ENCODE measurements around the gene MPO. TPM values are rescaled to one million over a fixed set of nuclear protein-coding genes. Genes with fewer than 3 reads are reported as not detected.
A peak's percentile ranks its signal among the peaks of the same experiment; 100 is the strongest.

The MPO gene
- total RNA-seq, 1 donor from 2014 or later = not detected

GRCh38 chr17:58315750-58316149 lies 35.0 kb upstream of the MPO start:
- no peaks in the 10 kb centered on the region for H3K9me3 Mint-ChIP-seq
- H3K36me3 Mint-ChIP-seq (ENCODE audit: low read depth) = peaks cover 35% of the 10 kb centered on the region

GRCh38 chr17:58315281-58315711 lies 34.6 kb upstream of the MPO start:
- Mint-ChIP-seq H3K36me3 (ENCODE audit: low read depth) (peaks cover 35% of the 10 kb centered on the region), H3K27me3 (ENCODE audit: insufficient read depth) (no peaks in the 10 kb centered on the region), H3K27ac (peak overlapping the region; percentile 2), H3K4me1 (ENCODE audit: low read depth) (peaks cover 28% of the 10 kb centered on the region), H3K9me3 (no peaks in the 10 kb centered on the region), H3K4me3 (no peak overlapping the region)
- no peak for DNase-seq (ENCODE audit: low spot score)
- intact Hi-C loops (cut with micrococcal nuclease) = no loop called here

More at GRCh38 chr17:58315750-58316149, 35.0 kb upstream of the MPO start:
- Mint-ChIP-seq H3K27ac (peak overlapping the region; percentile 2), H3K27me3 (ENCODE audit: insufficient read depth) (no peaks in the 10 kb centered on the region), H3K4me3 (no peak overlapping the region), H3K4me1 (ENCODE audit: low read depth) (peaks cover 28% of the 10 kb centered on the region)
- no peak for DNase-seq (ENCODE audit: low spot score)
- intact Hi-C loops (cut with micrococcal nuclease) = no loop called here

DNA sequence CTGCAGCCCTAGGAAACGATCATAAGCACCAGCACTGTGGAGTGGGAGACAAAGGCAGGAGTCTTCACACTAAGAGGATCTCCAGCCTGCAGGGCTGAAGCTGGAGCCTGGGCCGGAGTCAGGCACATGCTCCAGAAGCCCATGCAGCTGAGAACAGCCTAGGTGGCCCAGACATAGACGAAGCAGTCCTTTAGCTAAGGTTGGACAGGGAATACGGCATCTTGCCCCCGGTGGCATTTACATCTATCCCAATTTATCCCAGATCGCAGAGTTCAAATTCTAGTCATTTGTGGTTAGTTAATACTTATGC lies 33.9 kb upstream of the MPO start:
- peaks cover 33% of the 10 kb centered on the region for H3K36me3 Mint-ChIP-seq (ENCODE audit: low read depth)
- DNase-seq (ENCODE audit: low spot score) = no peak
- intact Hi-C loops (cut with micrococcal nuclease) = no loop called here

GRCh38 chr17:58313815-58314705 lies 33.3 kb upstream of the MPO start:
- peaks cover 36% of the 10 kb centered on the region for H3K36me3 Mint-ChIP-seq (ENCODE audit: low read depth)
- intact Hi-C loops (cut with micrococcal nuclease) = no loop called here
- no peak overlapping the region for H3K4me3 Mint-ChIP-seq
- H3K27ac Mint-ChIP-seq = peak overlapping the region; percentile 18
- peaks cover 22% of the 10 kb centered on the region for H3K4me1 Mint-ChIP-seq (ENCODE audit: low read depth)
- H3K9me3 Mint-ChIP-seq = no peaks in the 10 kb centered on the region
- no peaks in the 10 kb centered on the region for H3K27me3 Mint-ChIP-seq (ENCODE audit: insufficient read depth)
- no peak for DNase-seq (ENCODE audit: low spot score)

More for the DNA sequence above, 33.9 kb upstream of the MPO start:
- peak overlapping the region; percentile 18 for H3K27ac Mint-ChIP-seq
- no peaks in the 10 kb centered on the region for H3K27me3 Mint-ChIP-seq (ENCODE audit: insufficient read depth)
- no peak overlapping the region for H3K4me3 Mint-ChIP-seq
- H3K9me3 Mint-ChIP-seq = no peaks in the 10 kb centered on the region
- H3K4me1 Mint-ChIP-seq (ENCODE audit: low read depth) = peaks cover 24% of the 10 kb centered on the region

DNA sequence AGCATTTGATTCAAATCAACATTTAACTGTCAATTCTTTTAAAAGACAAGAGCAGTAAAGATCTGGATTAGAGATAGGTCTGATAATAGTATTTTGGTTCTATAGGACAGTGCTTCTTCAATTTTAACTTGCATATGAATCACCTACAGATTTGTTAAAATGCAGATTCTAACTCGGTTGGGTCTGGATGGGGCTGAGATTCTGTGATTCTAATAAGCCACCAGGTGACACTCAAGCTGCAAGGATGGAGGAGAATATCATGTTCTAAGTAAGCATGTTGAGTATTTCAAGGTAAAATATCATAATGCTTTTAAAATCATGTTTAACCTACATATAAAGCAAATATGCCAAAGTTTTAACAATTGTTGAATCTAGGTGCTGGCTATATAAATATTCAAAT lies 32.1 kb upstream of the MPO start:
- Mint-ChIP-seq H3K4me3 (no peak overlapping the region), H3K9me3 (no peaks in the 10 kb centered on the region), H3K27me3 (ENCODE audit: insufficient read depth) (no peaks in the 10 kb centered on the region), H3K27ac (peak overlapping the region; percentile 45), H3K4me1 (ENCODE audit: low read depth) (peaks cover 22% of the 10 kb centered on the region), H3K36me3 (ENCODE audit: low read depth) (peaks cover 34% of the 10 kb centered on the region)
- no peak for DNase-seq (ENCODE audit: low spot score)
- intact Hi-C loops (cut with micrococcal nuclease) = no loop called here

- H3K27me3 Mint-ChIP-seq (ENCODE audit: insufficient read depth) = no peaks in the 10 kb centered on the region
- intact Hi-C loops (cut with micrococcal nuclease) = no loop called here
- H3K4me3 Mint-ChIP-seq = no peak overlapping the region
These were observed 31.4 kb upstream of the MPO start for GRCh38 chr17:58312021-58312630.

GRCh38 chr17:58311429-58311894 lies 30.7 kb upstream of the MPO start:
- DNase-seq (ENCODE audit: low spot score) = no peak
- H3K9me3 Mint-ChIP-seq = no peaks in the 10 kb centered on the region

More at GRCh38 chr17:58312021-58312630, 31.4 kb upstream of the MPO start:
- H3K27ac Mint-ChIP-seq = no peak overlapping the region
- peaks cover 16% of the 10 kb centered on the region for H3K4me1 Mint-ChIP-seq (ENCODE audit: low read depth)
- no peaks in the 10 kb centered on the region for H3K9me3 Mint-ChIP-seq
- no peak for DNase-seq (ENCODE audit: low spot score)
- H3K36me3 Mint-ChIP-seq (ENCODE audit: low read depth) = peaks cover 32% of the 10 kb centered on the region

GRCh38 chr17:58310511-58311428 lies 30.0 kb upstream of the MPO start:
- DNase-seq (ENCODE audit: low spot score) = no peak
- Mint-ChIP-seq H3K27me3 (ENCODE audit: insufficient read depth) (no peaks in the 10 kb centered on the region), H3K9me3 (no peaks in the 10 kb centered on the region), H3K4me3 (no peak overlapping the region), H3K36me3 (ENCODE audit: low read depth) (peaks cover 28% of the 10 kb centered on the region), H3K4me1 (ENCODE audit: low read depth) (peaks cover 15% of the 10 kb centered on the region), H3K27ac (no peak overlapping the region)
- intact Hi-C loops (cut with micrococcal nuclease) = no loop called here

More at GRCh38 chr17:58311429-58311894, 30.7 kb upstream of the MPO start:
- intact Hi-C loops (cut with micrococcal nuclease) = no loop called here
- peaks cover 15% of the 10 kb centered on the region for H3K4me1 Mint-ChIP-seq (ENCODE audit: low read depth)
- peaks cover 32% of the 10 kb centered on the region for H3K36me3 Mint-ChIP-seq (ENCODE audit: low read depth)
- no peak overlapping the region for H3K27ac Mint-ChIP-seq
- no peak overlapping the region for H3K4me3 Mint-ChIP-seq
- H3K27me3 Mint-ChIP-seq (ENCODE audit: insufficient read depth) = no peaks in the 10 kb centered on the region

DNA sequence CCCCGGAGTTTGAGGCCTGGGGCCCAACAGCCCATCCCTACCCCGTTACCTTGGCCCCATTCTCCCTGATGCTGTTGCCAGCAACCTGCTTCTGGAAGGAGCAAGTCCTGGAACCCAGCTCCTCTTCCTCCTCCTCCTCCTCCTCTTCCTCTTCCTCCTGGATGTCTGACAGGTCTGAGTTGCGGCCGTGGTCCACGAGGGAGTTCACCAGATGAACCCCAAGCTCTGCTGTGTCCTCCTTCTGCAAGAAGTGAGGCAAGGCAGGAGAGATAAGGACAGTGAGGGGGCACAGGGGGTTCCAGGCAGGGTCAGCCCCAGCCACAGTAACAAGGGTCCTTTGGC lies 29.2 kb upstream of the MPO start:
- no peak for DNase-seq (ENCODE audit: low spot score)
- Mint-ChIP-seq H3K4me1 (ENCODE audit: low read depth) (peaks cover 13% of the 10 kb centered on the region), H3K27ac (peak overlapping the region; percentile 70), H3K36me3 (ENCODE audit: low read depth) (peaks cover 23% of the 10 kb centered on the region), H3K9me3 (no peaks in the 10 kb centered on the region), H3K27me3 (ENCODE audit: insufficient read depth) (no peaks in the 10 kb centered on the region), H3K4me3 (no peak overlapping the region)
- intact Hi-C loops (cut with micrococcal nuclease) = no loop called here

DNA sequence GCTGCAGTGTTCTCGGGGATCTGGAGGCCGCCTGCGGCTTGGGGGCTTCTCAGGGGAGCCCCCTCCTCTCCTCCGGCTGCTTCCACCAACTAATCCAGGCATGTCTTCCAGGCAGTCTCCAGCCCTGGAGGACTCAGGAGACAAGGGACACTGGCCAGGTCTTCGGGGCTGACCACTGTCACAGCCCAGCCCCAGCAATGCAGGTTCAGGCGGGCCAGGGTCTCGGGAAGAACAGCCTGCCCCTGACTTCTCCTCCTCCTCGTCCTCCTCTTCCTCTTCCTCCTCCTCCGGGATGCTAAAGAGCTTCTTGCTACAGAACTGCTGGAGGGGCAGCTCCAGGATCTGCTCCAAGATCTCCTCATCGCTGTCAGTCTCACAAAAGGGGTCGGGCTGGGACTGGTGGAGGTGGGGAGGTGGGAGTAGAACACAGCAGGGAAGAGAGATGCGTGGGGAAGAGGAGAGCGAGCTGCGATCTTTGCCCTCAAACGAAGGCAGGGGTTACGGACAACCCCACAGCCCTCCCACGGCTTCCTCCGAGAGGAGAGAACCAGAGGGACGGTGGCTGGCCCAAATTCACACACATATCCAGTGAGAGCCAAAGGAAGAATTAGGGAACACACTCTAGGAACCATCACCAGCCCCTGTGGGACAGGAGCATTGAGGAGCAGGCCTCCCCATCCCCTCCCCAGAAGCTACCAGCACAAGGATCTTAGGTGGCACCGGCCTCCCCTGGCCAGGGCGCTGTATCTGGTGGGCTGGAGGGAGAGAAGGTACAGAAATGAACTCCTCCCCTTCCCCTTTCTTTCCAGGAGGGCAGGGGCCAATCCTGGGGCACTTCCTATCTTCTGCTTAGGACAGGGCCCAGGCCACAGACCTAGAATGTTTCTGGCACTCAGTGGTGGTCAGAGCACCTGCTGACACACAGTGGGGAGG lies 28.5 kb upstream of the MPO start:
- H3K9me3 Mint-ChIP-seq = no peaks in the 10 kb centered on the region
- H3K4me1 Mint-ChIP-seq (ENCODE audit: low read depth) = peaks cover 9% of the 10 kb centered on the region
- intact Hi-C loops (cut with micrococcal nuclease) = no loop called here
- peaks cover 20% of the 10 kb centered on the region for H3K36me3 Mint-ChIP-seq (ENCODE audit: low read depth)
- H3K27ac Mint-ChIP-seq = no peak overlapping the region
- no peaks in the 10 kb centered on the region for H3K27me3 Mint-ChIP-seq (ENCODE audit: insufficient read depth)
- DNase-seq (ENCODE audit: low spot score) = no peak
- H3K4me3 Mint-ChIP-seq = no peak overlapping the region

- H3K4me1 Mint-ChIP-seq (ENCODE audit: low read depth) = peaks cover 6% of the 10 kb centered on the region
- H3K27me3 Mint-ChIP-seq (ENCODE audit: insufficient read depth) = no peaks in the 10 kb centered on the region
- intact Hi-C loops (cut with micrococcal nuclease) = no loop called here
- no peak overlapping the region for H3K27ac Mint-ChIP-seq
- peaks cover 19% of the 10 kb centered on the region for H3K36me3 Mint-ChIP-seq (ENCODE audit: low read depth)
- peak; percentile 0 for DNase-seq (ENCODE audit: low spot score)
- no peaks in the 10 kb centered on the region for H3K9me3 Mint-ChIP-seq
- H3K4me3 Mint-ChIP-seq = no peak overlapping the region
These were observed 27.6 kb upstream of the MPO start for GRCh38 chr17:58308173-58308984.
